Measurements from ENCODE around the gene ABHD5. TPM values are rescaled to one million over a fixed set of nuclear protein-coding genes. Genes with fewer than 3 reads are reported as not detected.
A peak's percentile ranks its signal among the peaks of the same experiment; 100 is the strongest.

The ABHD5 gene
- total RNA-seq, 8 experiments from 2014 or later, result 13.6 to 29.3 (median 18.5) TPM

DNA sequence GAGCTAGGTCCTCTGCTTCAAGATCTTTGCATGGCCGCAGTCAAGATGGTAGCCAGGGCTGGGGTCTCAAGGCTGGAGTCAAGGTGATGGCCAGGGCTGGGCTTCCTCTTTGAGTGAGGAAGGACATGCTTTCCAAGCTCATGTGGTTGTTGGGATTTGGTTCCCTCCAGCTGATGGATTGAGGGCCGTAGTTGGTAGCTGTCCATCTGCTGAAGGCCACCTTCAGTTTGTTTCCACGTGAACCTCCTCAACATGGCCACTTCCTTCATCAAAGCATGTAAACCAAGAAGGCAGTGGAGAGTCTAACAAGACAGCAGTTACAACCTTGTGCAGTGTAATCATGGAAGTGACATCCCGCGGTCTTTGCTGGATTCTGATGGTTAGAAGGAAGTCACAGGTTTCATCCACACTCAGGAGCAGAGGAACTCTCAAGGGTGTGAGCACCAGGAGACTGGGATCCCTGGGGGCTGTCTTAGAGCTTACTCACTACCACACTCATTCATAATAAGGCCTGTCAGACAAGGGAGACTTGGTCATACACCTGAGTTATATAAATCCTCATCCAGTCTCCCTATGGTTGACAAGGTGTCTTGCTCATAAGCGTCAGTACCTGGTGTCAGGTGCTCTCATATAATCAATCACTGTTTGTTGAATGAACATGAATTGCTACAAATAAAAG, 42.1 kb downstream of the ABHD5 start:
- Histone ChIP-seq H3K27ac (no peak overlapping the region), H3K4me3 (no peak overlapping the region), H3K4me1 (replicated peaks in 1 of 2) (no peaks in the 10 kb centered on the region)
- 67 to 96% (median 87%) methylated on average over 1 to 6 of the region's 6 CpGs; no CpG with 5 or more reads in 4 of the 10 experiments for WGBS, 10 experiments
- in situ Hi-C loops (cut with MboI; ENCODE audit: low pct_unique_long_range_greater_than_20kb in 2 of 9, low sequenced_read_pairs in 9 of 9, unreplicated experiment in 9 of 9), result no loop called here
- ATAC-seq (replicated peaks in 6 of 8), result peak in 2 of 8 experiments; percentile 31 to 36

- ATAC-seq (replicated peaks in 6 of 8), result peak in 6 of 8 experiments; percentile 8 to 76 (median 38)
- Histone ChIP-seq H3K4me1 (replicated peaks in 1 of 2) (no peaks in the 10 kb centered on the region), H3K4me3 (no peak overlapping the region), H3K27ac (no peak overlapping the region)
- in situ Hi-C loops (cut with MboI; ENCODE audit: low pct_unique_long_range_greater_than_20kb in 2 of 9, low sequenced_read_pairs in 9 of 9, unreplicated experiment in 9 of 9), result no loop called here
- 18 to 100% (median 83%) methylated on average over 1 to 6 of the region's 6 CpGs for WGBS, 10 experiments
These were observed 43.0 kb downstream of the ABHD5 start for GRCh38 chr3:43733459-43734384.

- peak in 3 of 8 experiments; percentile 62 to 84 (median 67) for ATAC-seq (replicated peaks in 6 of 8)
- no peak overlapping the region for H3K27ac ChIP-seq
- no peak overlapping the region for H3K4me3 ChIP-seq
- 0 to 100% (median 94%) methylated on average over 1 to 2 of the region's 2 CpGs for WGBS, 10 experiments
- in situ Hi-C loops (cut with MboI; ENCODE audit: low pct_unique_long_range_greater_than_20kb in 2 of 9, low sequenced_read_pairs in 9 of 9, unreplicated experiment in 9 of 9), result no loop called here
- H3K4me1 ChIP-seq (replicated peaks in 1 of 2), result no peaks in the 10 kb centered on the region
These were observed 43.9 kb downstream of the ABHD5 start for GRCh38 chr3:43734685-43735084.

- Histone ChIP-seq H3K27ac (no peak overlapping the region), H3K4me1 (replicated peaks in 1 of 2) (no peaks in the 10 kb centered on the region), H3K4me3 (no peak overlapping the region)
- no peak for ATAC-seq (replicated peaks in 6 of 8)
- WGBS, 10 experiments, result 60% methylated on average over 1 of the region's 4 CpGs; no CpG with 5 or more reads in 9 of the 10 experiments
- in situ Hi-C loops (cut with MboI; ENCODE audit: low pct_unique_long_range_greater_than_20kb in 2 of 9, low sequenced_read_pairs in 9 of 9, unreplicated experiment in 9 of 9), result no loop called here
These were observed 44.9 kb downstream of the ABHD5 start for GRCh38 chr3:43735618-43736017.

DNA sequence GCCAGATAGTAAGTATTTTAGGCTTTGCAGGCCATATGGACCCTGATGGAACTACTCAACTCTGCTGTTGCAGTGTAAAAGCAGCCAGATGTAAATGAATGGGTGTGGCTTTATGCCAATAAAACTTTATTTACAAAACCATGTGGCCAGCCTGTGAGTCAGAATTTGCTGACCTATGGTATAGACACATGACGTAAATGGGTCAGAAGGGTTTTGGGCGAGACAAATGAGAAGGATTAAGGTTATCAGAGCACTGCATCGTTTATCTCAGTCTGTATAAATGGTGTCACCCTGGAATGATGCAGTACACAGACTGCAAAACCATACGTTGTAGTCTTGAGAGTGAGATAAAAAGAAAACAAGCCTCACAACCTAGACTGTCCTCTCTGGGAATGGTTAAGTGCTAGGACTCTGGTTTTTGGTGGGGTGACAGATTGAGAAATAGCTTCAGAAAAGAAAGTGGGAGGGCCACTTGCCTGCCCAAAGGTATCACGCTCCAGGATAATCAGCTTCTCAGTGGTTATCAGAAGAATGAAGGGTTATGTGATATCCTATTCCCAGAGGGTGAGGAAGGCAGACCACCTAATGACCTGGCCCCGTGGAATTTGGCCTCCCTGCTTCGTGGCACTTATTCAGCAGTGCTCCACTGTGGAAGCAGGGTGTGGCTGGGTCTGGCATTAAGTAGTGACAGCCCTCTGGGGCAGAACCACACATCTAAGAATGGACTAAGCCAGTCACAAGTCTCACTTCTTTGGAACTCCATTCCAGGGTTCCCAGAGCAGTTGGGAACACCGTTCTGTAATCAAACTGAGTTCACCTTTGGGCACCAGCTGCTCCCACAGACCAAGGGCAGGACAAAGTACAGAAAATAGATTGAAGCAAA, 46.1 kb downstream of the ABHD5 start:
- in situ Hi-C loops (cut with MboI; ENCODE audit: low pct_unique_long_range_greater_than_20kb in 2 of 9, low sequenced_read_pairs in 9 of 9, unreplicated experiment in 9 of 9), result no loop called here
- H3K27ac ChIP-seq, result no peak overlapping the region
- H3K4me1 ChIP-seq (replicated peaks in 1 of 2), result no peaks in the 10 kb centered on the region
- WGBS, 10 experiments, result 29 to 92% (median 85%) methylated on average over 2 to 8 of the region's 8 CpGs
- H3K4me3 ChIP-seq, result no peak overlapping the region
- ATAC-seq (replicated peaks in 6 of 8), result peak in 4 of 8 experiments; percentile 16 to 60 (median 27)

- in situ Hi-C loops (cut with MboI; ENCODE audit: low pct_unique_long_range_greater_than_20kb in 2 of 9, low sequenced_read_pairs in 9 of 9, unreplicated experiment in 9 of 9), result no loop called here
- ATAC-seq (replicated peaks in 6 of 8), result peak in 1 of 8 experiments; percentile 29
- H3K4me3 ChIP-seq, result no peak overlapping the region
- no peaks in the 10 kb centered on the region for H3K4me1 ChIP-seq (replicated peaks in 1 of 2)
- 60 to 100% (median 83%) methylated on average over 1 to 2 of the region's 2 CpGs; no CpG with 5 or more reads in 6 of the 10 experiments for WGBS, 10 experiments
- H3K27ac ChIP-seq, result no peak overlapping the region
These were observed 47.6 kb downstream of the ABHD5 start for GRCh38 chr3:43738305-43738704.

- Histone ChIP-seq H3K4me3 (no peak overlapping the region), H3K4me1 (replicated peaks in 1 of 2) (no peaks in the 10 kb centered on the region), H3K27ac (no peak overlapping the region)
- in situ Hi-C loops (cut with MboI; ENCODE audit: low pct_unique_long_range_greater_than_20kb in 2 of 9, low sequenced_read_pairs in 9 of 9, unreplicated experiment in 9 of 9), result no loop called here
- 0 to 76% (median 52%) methylated on average over 1 to 3 of the region's 3 CpGs for WGBS, 10 experiments
- peak in 1 of 8 experiments; percentile 40 for ATAC-seq (replicated peaks in 6 of 8)
These were observed 52.2 kb downstream of the ABHD5 start for GRCh38 chr3:43742920-43743319.

DNA sequence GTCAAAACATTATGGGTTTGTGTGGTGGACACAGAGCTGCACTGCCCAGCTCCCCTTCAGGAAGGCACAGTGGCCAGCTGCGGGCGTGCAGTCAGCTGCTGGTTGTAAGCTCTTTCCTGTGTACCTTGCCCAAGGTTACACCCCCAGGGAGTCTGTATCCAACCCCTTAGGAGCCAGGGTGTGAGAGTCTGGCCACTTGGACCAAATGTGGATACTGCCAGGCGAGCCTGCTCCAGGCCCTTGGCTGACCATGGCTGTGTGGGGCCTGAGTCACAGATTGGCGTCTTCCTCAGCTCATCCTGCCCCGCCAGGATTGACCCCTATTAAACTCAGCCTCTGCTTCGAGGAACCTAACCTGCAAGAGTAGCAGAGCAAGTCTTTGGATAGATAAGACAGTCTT, 56.9 kb downstream of the ABHD5 start:
- ATAC-seq (replicated peaks in 6 of 8), result peak in 3 of 8 experiments; percentile 11 to 39 (median 27)
- in situ Hi-C loops (cut with MboI; ENCODE audit: low pct_unique_long_range_greater_than_20kb in 2 of 9, low sequenced_read_pairs in 9 of 9, unreplicated experiment in 9 of 9), result no loop called here
- WGBS, 10 experiments, result 20 to 93% (median 80%) methylated on average over 1 to 4 of the region's 6 CpGs; no CpG with 5 or more reads in 6 of the 10 experiments
- H3K27ac ChIP-seq, result no peak overlapping the region
- H3K4me3 ChIP-seq, result no peak overlapping the region
- H3K4me1 ChIP-seq (replicated peaks in 1 of 2), result peaks cover 5 to 9% of the 10 kb centered on the region in 2 donors

- Histone ChIP-seq H3K27ac (no peak overlapping the region), H3K4me1 (replicated peaks in 1 of 2) (peaks cover 5 to 9% of the 10 kb centered on the region in 2 donors), H3K4me3 (no peak overlapping the region)
- ATAC-seq (replicated peaks in 6 of 8), result peak; percentile 64 to 95 (median 90)
- in situ Hi-C loops (cut with MboI; ENCODE audit: low pct_unique_long_range_greater_than_20kb in 2 of 9, low sequenced_read_pairs in 9 of 9, unreplicated experiment in 9 of 9), result no loop called here
- WGBS, 10 experiments, result 40 to 100% (median 60%) methylated on average over 1 of the region's 5 CpGs; no CpG with 5 or more reads in 7 of the 10 experiments
These were observed 57.4 kb downstream of the ABHD5 start for GRCh38 chr3:43748179-43748578.

DNA sequence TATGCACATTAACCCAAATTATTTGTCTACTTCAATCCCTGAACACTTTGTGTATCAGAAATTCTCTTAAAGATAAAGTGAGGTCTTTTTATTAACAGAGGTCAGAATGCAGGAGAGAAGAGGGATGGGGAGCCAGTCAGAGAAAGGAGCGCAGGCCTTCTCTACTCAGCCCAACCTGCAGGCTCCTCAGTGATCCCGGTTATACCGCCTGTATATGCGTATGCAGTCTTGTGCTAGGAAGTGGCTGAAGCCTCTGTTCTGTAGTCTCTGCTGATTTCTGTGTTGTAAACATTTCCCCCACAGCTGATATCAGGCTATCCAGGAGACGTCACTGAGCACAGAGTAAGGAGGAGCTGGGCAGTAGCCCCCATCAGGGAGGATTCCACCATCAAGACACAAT, 57.9 kb downstream of the ABHD5 start:
- in situ Hi-C loops (cut with MboI; ENCODE audit: low pct_unique_long_range_greater_than_20kb in 2 of 9, low sequenced_read_pairs in 9 of 9, unreplicated experiment in 9 of 9), result no loop called here
- 60 to 100% (median 92%) methylated on average over 1 to 5 of the region's 5 CpGs; no CpG with 5 or more reads in 4 of the 10 experiments for WGBS, 10 experiments
- Histone ChIP-seq H3K4me3 (no peak overlapping the region), H3K27ac (no peak overlapping the region), H3K4me1 (replicated peaks in 1 of 2) (peaks cover 5 to 9% of the 10 kb centered on the region in 2 donors)
- peak in 6 of 8 experiments; percentile 20 to 62 (median 50) for ATAC-seq (replicated peaks in 6 of 8)

DNA sequence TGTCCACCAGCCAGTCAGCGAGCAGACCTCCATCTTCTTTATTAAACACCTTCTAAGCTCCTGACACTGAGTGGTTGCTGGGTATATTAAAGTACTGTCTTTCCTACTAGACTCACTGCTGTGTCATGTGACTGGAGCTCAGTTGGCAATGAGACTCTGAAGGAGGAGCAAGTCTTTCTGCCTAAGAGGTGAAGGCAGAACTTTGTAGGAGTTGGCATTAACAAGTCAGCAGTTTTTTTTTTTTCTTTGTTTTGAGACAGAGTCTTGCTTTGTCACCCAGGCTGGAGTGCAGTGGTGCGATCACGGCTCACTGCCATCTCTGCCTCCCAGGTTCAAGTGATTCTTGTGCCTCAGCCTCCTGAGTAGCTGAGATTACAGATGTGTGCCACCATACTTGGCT, 62.2 kb downstream of the ABHD5 start:
- WGBS, 10 experiments, result 60 to 100% (median 73%) methylated on average over 1 to 3 of the region's 3 CpGs; no CpG with 5 or more reads in 3 of the 10 experiments
- in situ Hi-C loops (cut with MboI; ENCODE audit: low pct_unique_long_range_greater_than_20kb in 2 of 9, low sequenced_read_pairs in 9 of 9, unreplicated experiment in 9 of 9), result loop anchor here in 1 of 9 experiments (25.0 kb wide), 1 partner anchor 259 kb away; no protein-coding TSS in a partner anchor
- H3K4me1 ChIP-seq (replicated peaks in 1 of 2), result peaks cover 5 to 9% of the 10 kb centered on the region in 2 donors
- no peak for ATAC-seq (replicated peaks in 6 of 8)
- no peak overlapping the region for H3K4me3 ChIP-seq
- H3K27ac ChIP-seq, result no peak overlapping the region

All from motor neuron (in vitro differentiated cells).